Suprapubic skin (tissue), 4 donors: ENCODE data around the gene SLC30A2. TPM values are rescaled to one million over a fixed set of nuclear protein-coding genes. Genes with fewer than 3 reads are reported as not detected.
A peak's percentile ranks its signal among the peaks of the same experiment; 100 is the strongest.

Experiments used
- DNase-seq, 2 donors: peaks; one replicate each; pipeline ENCODE4 v3.0.0-alpha.2; 2019; ENCODE audit warnings: low spot score in 2 of 2
- H3K27ac ChIP-seq: fragments of 200-600 bp; sonication (generic); one replicate; pipeline ENCODE4 v1.5.1; 2019
- H3K27me3 ChIP-seq: fragments of 200-600 bp; sonication (generic); one replicate; pipeline ENCODE4 v1.5.1; 2019
- H3K36me3 ChIP-seq: fragments of 200-600 bp; sonication (generic); one replicate; pipeline ENCODE4 v1.5.1; 2019
- H3K4me1 ChIP-seq: fragments of 200-600 bp; sonication (generic); one replicate; pipeline ENCODE4 v1.5.1; 2019
- H3K4me3 ChIP-seq: fragments of 200-600 bp; sonication (generic); one replicate; pipeline ENCODE4 v1.5.1; 2019; ENCODE audit warnings: mild to moderate bottlenecking
- H3K9me3 ChIP-seq: fragments of 200-600 bp; sonication (generic); one replicate; pipeline ENCODE4 v1.5.1; 2019
- CTCF ChIP-seq, 2 donors: fragments of 200-600 bp in 1 of 2; fragments of 450-650 bp in 1 of 2; sonication (generic) in 1 of 2; IDR thresholded peaks; one replicate each; pipeline ENCODE4 v1.5.1; 2016 to 2019; ENCODE audit warnings: antibody characterized with exemption in 2 of 2, mild to moderate bottlenecking in 1 of 2, moderate library complexity in 1 of 2
- EP300 ChIP-seq: sonication (generic); formaldehyde crosslinking; IDR thresholded peaks from one replicate; pipeline ENCODE4 v1.6.1; 2017; ENCODE audit warnings: antibody characterized with exemption
- POLR2A ChIP-seq, 2 donors: fragments of 450-650 bp; IDR thresholded peaks; one replicate each; pipeline ENCODE4 v1.6.1; 2017; ENCODE audit warnings: antibody characterized with exemption in 2 of 2, mild to moderate bottlenecking in 2 of 2, moderate library complexity in 2 of 2
- POLR2AphosphoS5 ChIP-seq, 3 donors: sonication (generic); formaldehyde crosslinking; IDR thresholded peaks; one replicate each; pipeline ENCODE4 v1.6.1; 2017; ENCODE audit warnings: antibody characterized with exemption in 3 of 3
- WGBS: methylation state at CpG from one replicate; pipeline ENCODE4 v1.1.5; 2018; 5-methylcytosine and 5-hydroxymethylcytosine counted together
- total RNA-seq, 4 donors: library from RNA; depleted of rRNA; stranded (reverse); fragments of >200 nt; gene quantifications; one replicate each; pipeline ENCODE4 v1.1.0, GENCODE V29; 2016

The SLC30A2 gene
- total RNA-seq, 4 donors from 2014 or later, result 0.15 to 2.0 (median 1.1) TPM

DNA sequence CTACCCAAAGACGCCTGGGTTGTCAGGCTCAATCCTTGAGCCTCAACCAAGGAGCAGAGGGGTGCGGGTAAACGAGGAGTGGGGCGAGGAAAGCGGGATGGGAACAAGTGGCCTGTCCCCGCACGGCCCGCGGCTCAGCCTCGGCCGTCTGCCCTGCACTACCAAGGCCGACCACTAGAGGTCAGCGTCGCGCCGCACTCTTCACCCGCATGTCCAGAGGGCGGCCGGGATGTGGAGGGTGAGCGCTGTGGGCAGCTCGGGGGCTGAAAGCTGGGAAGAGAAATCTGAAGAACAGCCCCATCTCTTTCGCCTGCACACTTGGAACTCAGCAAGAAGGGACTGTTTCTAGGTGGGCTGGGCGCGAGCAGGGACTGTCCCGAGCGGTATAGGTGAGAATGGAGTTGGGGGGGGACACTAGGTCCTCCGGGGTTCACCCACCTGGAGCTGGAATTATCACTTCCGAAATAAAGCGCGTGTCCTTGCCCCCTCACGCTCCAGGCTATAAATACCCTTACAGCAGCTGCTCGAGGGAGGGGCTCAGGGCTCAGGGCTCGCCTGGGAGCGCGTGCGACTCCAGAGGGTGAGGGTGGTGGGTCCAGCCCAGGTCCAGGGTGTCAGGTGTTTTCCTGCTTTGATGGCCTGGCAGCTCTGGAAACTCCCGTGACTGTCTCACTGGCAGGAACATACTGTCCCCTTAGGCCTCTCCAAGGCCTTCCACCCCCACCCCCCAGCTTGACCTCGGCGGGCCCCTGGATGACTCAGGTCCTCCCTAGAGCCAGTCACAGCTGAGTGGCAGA lies 9.8 kb downstream of the SLC30A2 start:
- peak overlapping the region; percentile 85 for H3K27ac ChIP-seq
- peaks cover 3% of the 10 kb centered on the region for H3K27me3 ChIP-seq
- 5% methylated on average over 35 of the region's 39 CpGs for whole genome bisulfite sequencing

DNA sequence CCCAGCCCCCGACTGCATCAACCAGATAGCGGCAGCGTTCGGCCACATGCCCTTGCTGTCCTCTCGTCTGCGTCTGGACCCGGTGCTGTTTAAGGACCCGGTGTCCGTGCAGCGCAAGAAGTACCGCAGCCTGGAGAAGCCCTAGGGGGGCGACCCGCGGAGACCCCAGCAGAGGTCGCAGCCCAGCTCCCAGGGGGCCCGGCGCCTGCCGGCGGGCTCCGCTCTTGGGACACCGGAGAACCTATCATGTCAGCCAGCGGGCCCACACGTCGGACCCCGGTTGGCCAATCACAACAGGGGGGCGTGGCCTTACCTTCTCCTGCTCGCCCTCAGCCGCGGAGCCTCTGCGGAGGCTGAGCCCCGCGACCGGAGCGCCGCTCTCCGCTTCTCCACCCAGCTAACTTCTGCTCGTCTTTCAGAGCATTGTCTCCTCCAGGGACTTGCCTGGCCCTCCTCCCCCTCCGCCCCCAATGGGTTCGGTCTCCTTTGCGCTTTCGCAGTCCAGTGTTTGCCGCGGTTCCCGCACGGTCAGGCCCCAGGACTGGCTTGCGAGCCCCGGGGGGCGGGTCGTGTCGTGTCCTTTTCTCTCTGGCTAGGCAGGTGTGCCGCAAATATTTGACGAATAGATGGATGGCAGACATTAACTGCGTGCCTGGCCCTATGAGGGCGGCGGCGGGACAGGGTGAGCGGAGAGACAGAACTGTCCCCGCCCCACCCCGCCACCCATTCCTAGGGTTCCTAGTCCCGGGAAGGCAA lies 10.5 kb downstream of the SLC30A2 start:
- peak overlapping the region; percentile 85 for H3K27ac ChIP-seq

More for the DNA sequence above, 9.8 kb downstream of the SLC30A2 start:
- TF ChIP-seq POLR2A (IDR thresholded peaks at IDR 0.05) (no peak), EP300 (no peak), POLR2AphosphoS5 (IDR thresholded peaks at IDR 0.05) (peak in 1 of 3 donors; percentile 31), CTCF (IDR thresholded peaks at IDR 0.05) (peak; percentile 99 to 100)
- H3K4me3 ChIP-seq, result peak overlapping the region; percentile 88
- peak; percentile 88 to 91 for DNase-seq
- H3K36me3 ChIP-seq, result no peaks in the 10 kb centered on the region
- peaks cover 17% of the 10 kb centered on the region for H3K4me1 ChIP-seq
- H3K9me3 ChIP-seq, result no peaks in the 10 kb centered on the region

GRCh38 chr1:26034504-26035202 lies 11.3 kb downstream of the SLC30A2 start:
- Histone ChIP-seq H3K4me3 (peak overlapping the region; percentile 88), H3K27ac (no peak overlapping the region), H3K36me3 (no peaks in the 10 kb centered on the region), H3K4me1 (peaks cover 17% of the 10 kb centered on the region), H3K27me3 (peaks cover 3% of the 10 kb centered on the region), H3K9me3 (no peaks in the 10 kb centered on the region)
- no peak for DNase-seq
- no peak for TF ChIP-seq EP300
- no peak for TF ChIP-seq POLR2AphosphoS5 (IDR thresholded peaks at IDR 0.05)
- TF ChIP-seq POLR2A (IDR thresholded peaks at IDR 0.05), result no peak
- TF ChIP-seq CTCF (IDR thresholded peaks at IDR 0.05), result no peak
- WGBS, result 78% methylated on average over 3 of the region's 15 CpGs

More for the DNA sequence above, 10.5 kb downstream of the SLC30A2 start:
- no peaks in the 10 kb centered on the region for H3K9me3 ChIP-seq
- peaks cover 3% of the 10 kb centered on the region for H3K27me3 ChIP-seq
- peaks cover 17% of the 10 kb centered on the region for H3K4me1 ChIP-seq
- H3K36me3 ChIP-seq, result no peaks in the 10 kb centered on the region
- TF ChIP-seq POLR2AphosphoS5 (IDR thresholded peaks at IDR 0.05) (peak in 2 of 3 donors; percentile 25 to 30), EP300 (no peak), POLR2A (IDR thresholded peaks at IDR 0.05) (peak in 1 of 2 donors; percentile 40), CTCF (IDR thresholded peaks at IDR 0.05) (no peak)
- H3K4me3 ChIP-seq, result peak overlapping the region; percentile 88
- 0% methylated on average over 15 of the region's 60 CpGs for WGBS
- DNase-seq, result peak; percentile 96 to 97

- Histone ChIP-seq H3K36me3 (no peaks in the 10 kb centered on the region), H3K4me1 (peaks cover 17% of the 10 kb centered on the region), H3K27ac (no peak overlapping the region), H3K4me3 (no peak overlapping the region), H3K27me3 (no peaks in the 10 kb centered on the region), H3K9me3 (no peaks in the 10 kb centered on the region)
- no peak for TF ChIP-seq POLR2A (IDR thresholded peaks at IDR 0.05)
- TF ChIP-seq CTCF (IDR thresholded peaks at IDR 0.05), result no peak
- no peak for TF ChIP-seq EP300
- no peak for TF ChIP-seq POLR2AphosphoS5 (IDR thresholded peaks at IDR 0.05)
- DNase-seq, result no peak
- 89% methylated on average over 9 of the region's 12 CpGs for WGBS
Observed at GRCh38 chr1:26032656-26033357, 13.1 kb downstream of the SLC30A2 start.
